ENCODE results near the gene HTRA3. TPM values are rescaled to one million over a fixed set of nuclear protein-coding genes. Genes with fewer than 3 reads are reported as not detected.
"Not testable (repeated sequence)": the region's sequence is repeated elsewhere in the genome, so short reads cannot be mapped to it uniquely, and the experiment has no call there.

HTRA3 gene
- total RNA-seq, 1 experiment from 2014 or later, result 0.64 TPM

DNA sequence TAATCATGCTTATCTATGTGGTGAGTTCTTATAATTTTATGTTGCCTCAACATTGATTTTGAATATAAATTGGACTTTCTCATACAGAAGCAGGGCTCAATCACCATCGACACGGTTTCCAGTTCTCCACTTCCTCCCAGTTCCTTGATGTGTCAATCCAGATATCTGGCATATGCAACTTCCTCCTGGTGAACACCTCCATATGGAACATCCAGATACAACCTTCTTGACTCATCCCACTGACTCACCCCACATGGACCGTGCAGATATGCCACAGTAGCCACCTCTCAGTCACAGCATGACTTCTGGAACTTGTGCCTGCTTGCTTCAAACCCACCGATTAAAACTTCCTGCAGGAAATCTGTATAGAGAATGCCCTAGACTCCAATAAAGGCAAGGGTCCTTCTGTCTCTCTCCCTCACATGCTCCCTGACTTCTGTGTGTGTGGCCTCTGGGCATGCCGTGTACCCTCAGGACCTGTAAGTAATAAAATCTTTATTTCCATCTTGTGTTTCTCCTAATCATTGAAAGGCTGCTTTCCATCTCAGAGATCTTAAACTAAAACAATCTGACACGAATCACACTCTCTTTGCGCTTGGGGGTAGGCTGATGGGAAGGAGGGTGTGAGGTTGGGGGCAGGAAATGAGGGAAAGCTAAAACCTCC is 67.0 kb downstream of the HTRA3 start:
- no peaks in the 10 kb centered on the region for H3K36me3 ChIP-seq (ENCODE audit: insufficient read depth, low read length, poor library complexity, severe bottlenecking)
- no peaks in the 10 kb centered on the region for H3K9me3 ChIP-seq (ENCODE audit: low read depth, low read length, poor library complexity, severe bottlenecking)
- no TSS peak for BruUV-seq (replicated peaks)
- H3K4me3 ChIP-seq (ENCODE audit: low read depth, low read length, poor library complexity, severe bottlenecking), result no peak overlapping the region
- no peaks in the 10 kb centered on the region for H3K4me1 ChIP-seq (ENCODE audit: insufficient read depth, low read length, poor library complexity, severe bottlenecking)
- TF ChIP-seq EZH2 (IDR thresholded peaks at IDR 0.05; ENCODE audit: borderline replicate concordance, low read depth, low read length, poor library complexity, severe bottlenecking), result no peak
- TF ChIP-seq, protein P1, sequence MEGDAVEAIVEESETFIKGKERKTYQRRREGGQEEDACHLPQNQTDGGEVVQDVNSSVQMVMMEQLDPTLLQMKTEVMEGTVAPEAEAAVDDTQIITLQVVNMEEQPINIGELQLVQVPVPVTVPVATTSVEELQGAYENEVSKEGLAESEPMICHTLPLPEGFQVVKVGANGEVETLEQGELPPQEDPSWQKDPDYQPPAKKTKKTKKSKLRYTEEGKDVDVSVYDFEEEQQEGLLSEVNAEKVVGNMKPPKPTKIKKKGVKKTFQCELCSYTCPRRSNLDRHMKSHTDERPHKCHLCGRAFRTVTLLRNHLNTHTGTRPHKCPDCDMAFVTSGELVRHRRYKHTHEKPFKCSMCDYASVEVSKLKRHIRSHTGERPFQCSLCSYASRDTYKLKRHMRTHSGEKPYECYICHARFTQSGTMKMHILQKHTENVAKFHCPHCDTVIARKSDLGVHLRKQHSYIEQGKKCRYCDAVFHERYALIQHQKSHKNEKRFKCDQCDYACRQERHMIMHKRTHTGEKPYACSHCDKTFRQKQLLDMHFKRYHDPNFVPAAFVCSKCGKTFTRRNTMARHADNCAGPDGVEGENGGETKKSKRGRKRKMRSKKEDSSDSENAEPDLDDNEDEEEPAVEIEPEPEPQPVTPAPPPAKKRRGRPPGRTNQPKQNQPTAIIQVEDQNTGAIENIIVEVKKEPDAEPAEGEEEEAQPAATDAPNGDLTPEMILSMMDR (conservative IDR thresholded peaks at IDR 0.05; ENCODE audit: low read depth, low read length), result no peak
- H3K27me3 ChIP-seq (replicated peaks; ENCODE audit: insufficient read depth, low read depth, low read length, poor library complexity), result no peaks in the 10 kb centered on the region
- ChIA-PET POLR2A (ENCODE audit: low non-redundant PET) (no interaction called here), CTCF (no interaction called here)
- no peak overlapping the region for H3K27ac ChIP-seq (ENCODE audit: low read depth, low read length, poor library complexity, severe bottlenecking)
- no peak for DNase-seq (ENCODE audit: low spot score)
- intact Hi-C loops (cut with micrococcal nuclease; ENCODE audit: unreplicated experiment), result no loop called here

DNA sequence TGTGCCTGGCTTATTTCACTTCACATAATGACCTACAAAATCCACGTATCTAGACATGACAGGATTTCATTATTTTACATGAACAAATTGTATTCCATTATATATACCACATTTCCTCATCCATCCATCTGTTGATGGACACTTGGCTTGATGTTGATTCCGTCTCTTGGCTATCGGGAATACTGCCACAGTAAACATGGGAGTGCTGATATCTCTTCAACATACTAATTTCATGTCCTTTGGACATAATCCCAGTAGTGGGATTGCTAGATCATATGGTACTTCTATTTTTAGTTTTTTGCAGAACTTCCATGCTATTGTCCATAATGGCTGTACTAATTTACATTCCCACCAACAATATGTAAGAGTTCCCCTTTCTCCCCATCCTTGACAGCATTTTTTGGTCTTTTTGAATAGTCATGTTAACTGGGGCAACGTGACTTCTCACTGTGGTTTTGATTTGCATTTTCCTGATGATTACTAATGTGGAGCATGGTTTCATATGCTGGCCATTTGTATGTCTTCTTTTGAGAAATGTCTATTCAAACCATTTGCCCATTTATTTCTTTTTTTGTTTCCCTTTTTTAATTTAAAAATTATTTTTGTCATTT is 68.9 kb downstream of the HTRA3 start:
- H3K36me3 ChIP-seq (ENCODE audit: insufficient read depth, low read length, poor library complexity, severe bottlenecking), result no peaks in the 10 kb centered on the region
- ChIA-PET CTCF (no interaction called here), POLR2A (ENCODE audit: low non-redundant PET) (no interaction called here)
- TF ChIP-seq EZH2 (IDR thresholded peaks at IDR 0.05; ENCODE audit: borderline replicate concordance, low read depth, low read length, poor library complexity, severe bottlenecking), result no peak
- TF ChIP-seq, protein P1 (conservative IDR thresholded peaks at IDR 0.05; ENCODE audit: low read depth, low read length), result no peak
- no peaks in the 10 kb centered on the region for H3K27me3 ChIP-seq (replicated peaks; ENCODE audit: insufficient read depth, low read depth, low read length, poor library complexity)
- no TSS peak for BruUV-seq (replicated peaks)
- intact Hi-C loops (cut with micrococcal nuclease; ENCODE audit: unreplicated experiment), result no loop called here
- no peak for DNase-seq (ENCODE audit: low spot score)
- H3K9me3 ChIP-seq (ENCODE audit: low read depth, low read length, poor library complexity, severe bottlenecking), result no peaks in the 10 kb centered on the region
- H3K4me3 ChIP-seq (ENCODE audit: low read depth, low read length, poor library complexity, severe bottlenecking), result no peak overlapping the region
- H3K4me1 ChIP-seq (ENCODE audit: insufficient read depth, low read length, poor library complexity, severe bottlenecking), result no peaks in the 10 kb centered on the region
- H3K27ac ChIP-seq (ENCODE audit: low read depth, low read length, poor library complexity, severe bottlenecking), result no peak overlapping the region

DNA sequence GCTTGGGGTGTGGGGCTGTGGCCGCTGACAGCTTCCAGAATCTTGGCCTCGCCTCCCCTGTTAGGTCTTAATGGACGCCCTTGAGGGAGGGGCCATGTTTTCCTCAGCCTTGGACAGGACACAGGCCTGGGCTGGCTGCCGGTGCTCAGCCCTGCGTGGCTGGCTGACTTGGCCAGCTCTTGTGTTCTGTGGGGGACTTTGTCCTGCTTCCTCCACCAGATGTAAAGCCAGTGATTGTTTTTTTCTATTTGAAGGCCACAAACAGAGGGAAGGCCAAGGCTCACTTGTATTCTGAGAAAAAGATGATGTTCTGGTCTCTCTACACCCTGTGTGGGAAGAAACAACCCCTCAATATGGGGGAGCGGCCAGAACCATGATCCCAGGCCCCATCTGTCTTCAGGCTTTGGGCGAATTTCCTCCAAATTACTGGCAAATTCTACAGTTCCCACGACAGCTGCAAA is 71.3 kb downstream of the HTRA3 start:
- H3K27me3 ChIP-seq (replicated peaks; ENCODE audit: insufficient read depth, low read depth, low read length, poor library complexity), result no peaks in the 10 kb centered on the region
- intact Hi-C loops (cut with micrococcal nuclease; ENCODE audit: unreplicated experiment), result no loop called here
- H3K27ac ChIP-seq (ENCODE audit: low read depth, low read length, poor library complexity, severe bottlenecking), result no peak overlapping the region
- DNase-seq (ENCODE audit: low spot score), result no peak
- no peak for TF ChIP-seq EZH2 (IDR thresholded peaks at IDR 0.05; ENCODE audit: borderline replicate concordance, low read depth, low read length, poor library complexity, severe bottlenecking)
- TF ChIP-seq, protein P1 (conservative IDR thresholded peaks at IDR 0.05; ENCODE audit: low read depth, low read length), result no peak
- BruUV-seq (replicated peaks), result no TSS peak
- no peaks in the 10 kb centered on the region for H3K36me3 ChIP-seq (ENCODE audit: insufficient read depth, low read length, poor library complexity, severe bottlenecking)
- H3K4me3 ChIP-seq (ENCODE audit: low read depth, low read length, poor library complexity, severe bottlenecking), result no peak overlapping the region
- ChIA-PET CTCF (no interaction called here), POLR2A (ENCODE audit: low non-redundant PET) (no interaction called here)
- H3K9me3 ChIP-seq (ENCODE audit: low read depth, low read length, poor library complexity, severe bottlenecking), result no peaks in the 10 kb centered on the region
- H3K4me1 ChIP-seq (ENCODE audit: insufficient read depth, low read length, poor library complexity, severe bottlenecking), result no peaks in the 10 kb centered on the region

DNA sequence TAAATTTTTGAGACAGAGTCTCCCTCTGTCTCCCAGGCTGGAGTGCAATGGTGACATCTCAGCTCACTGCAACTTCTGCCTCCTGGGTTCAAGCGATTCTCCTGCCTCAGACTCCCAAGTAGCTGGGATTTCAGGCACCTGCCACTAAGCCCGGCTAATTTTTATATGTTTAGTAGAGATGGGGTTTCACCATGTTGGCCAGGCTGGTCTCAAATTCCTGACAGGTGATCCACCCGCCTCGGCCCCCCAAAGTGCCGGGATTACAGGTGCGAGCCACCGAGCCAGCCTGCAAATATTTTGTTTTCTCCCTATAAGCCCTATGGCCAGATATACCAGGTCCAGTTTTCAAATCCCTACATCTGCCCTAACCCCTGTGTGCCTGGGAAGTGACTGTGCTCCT is 71.7 kb downstream of the HTRA3 start:
- CTCF ChIA-PET; H3K27me3 ChIP-seq (replicated peaks; ENCODE audit: insufficient read depth, low read depth, low read length, poor library complexity); BruUV-seq (replicated peaks); H3K4me1 ChIP-seq (ENCODE audit: insufficient read depth, low read length, poor library complexity, severe bottlenecking); H3K9me3 ChIP-seq (ENCODE audit: low read depth, low read length, poor library complexity, severe bottlenecking); H3K4me3 ChIP-seq (ENCODE audit: low read depth, low read length, poor library complexity, severe bottlenecking); POLR2A ChIA-PET (ENCODE audit: low non-redundant PET); intact Hi-C loops (cut with micrococcal nuclease; ENCODE audit: unreplicated experiment); H3K27ac ChIP-seq (ENCODE audit: low read depth, low read length, poor library complexity, severe bottlenecking); H3K36me3 ChIP-seq (ENCODE audit: insufficient read depth, low read length, poor library complexity, severe bottlenecking); DNase-seq (ENCODE audit: low spot score): not testable (repeated sequence)
